Trophoblast cell (in vitro differentiated cells and primary cell): ENCODE results near the gene SLC35A4.

ENCODE experiments used
- DNase-seq, 2 donors: peaks; one replicate each; pipeline ENCODE4 v3.0.0-alpha.2; 2016
- H2AFZ ChIP-seq: 2 replicates; pipeline ENCODE4 v1.6.1; 2013; ENCODE audit warnings: low read length, moderate library complexity, mild to moderate bottlenecking; ENCODE audit not compliant: insufficient read depth, poor library complexity
- H2AK5ac ChIP-seq: 2 replicates; pipeline ENCODE4 v1.6.1; 2013; ENCODE audit warnings: mild to moderate bottlenecking, low read length
- H2BK120ac ChIP-seq: 2 replicates; pipeline ENCODE4 v1.6.1; 2013; ENCODE audit warnings: low read length, mild to moderate bottlenecking, moderate library complexity; ENCODE audit not compliant: insufficient read depth, poor library complexity
- H2BK12ac ChIP-seq: 2 replicates; pipeline ENCODE4 v1.6.1; 2013; ENCODE audit warnings: mild to moderate bottlenecking, low read length, moderate library complexity
- H2BK5ac ChIP-seq: 2 replicates; pipeline ENCODE4 v1.6.1; 2013; ENCODE audit warnings: low read length, low read depth, moderate library complexity, mild to moderate bottlenecking; ENCODE audit not compliant: poor library complexity
- H3K14ac ChIP-seq: 2 replicates; pipeline ENCODE4 v1.6.1; 2013; ENCODE audit warnings: mild to moderate bottlenecking, low read length
- H3K18ac ChIP-seq: 2 replicates; pipeline ENCODE4 v1.6.1; 2013; ENCODE audit warnings: mild to moderate bottlenecking, low read length
- H3K23ac ChIP-seq: 2 replicates; pipeline ENCODE4 v1.6.1; 2013; ENCODE audit warnings: low read length
- H3K27ac ChIP-seq: 2 replicates; pipeline ENCODE4 v1.5.1; 2013; ENCODE audit warnings: low read depth, mild to moderate bottlenecking, inconsistent platforms, low read length, moderate library complexity
- H3K27me3 ChIP-seq: 2 replicates; pipeline ENCODE4 v1.6.1; 2013; ENCODE audit warnings: inconsistent platforms, mild to moderate bottlenecking, low read length, moderate library complexity; ENCODE audit not compliant: insufficient read depth
- H3K36me3 ChIP-seq, 2 experiments: 1 replicate in 1 of 2; 2 replicates in 1 of 2; pipeline ENCODE4 v1.6.1; 2013; ENCODE audit warnings: low read length in 2 of 2, mild to moderate bottlenecking in 2 of 2, moderate library complexity in 1 of 2; ENCODE audit not compliant: insufficient read depth in 2 of 2, control insufficient read depth in 1 of 2
- H3K4ac ChIP-seq: 2 replicates; pipeline ENCODE4 v1.6.1; 2013; ENCODE audit warnings: low read depth, mild to moderate bottlenecking, low read length, moderate library complexity
- H3K4me1 ChIP-seq, 2 experiments: 1 replicate in 1 of 2; 2 replicates in 1 of 2; pipeline ENCODE4 v1.6.1; 2013; ENCODE audit warnings: low read length in 2 of 2, mild to moderate bottlenecking in 2 of 2, moderate library complexity in 1 of 2; ENCODE audit not compliant: insufficient read depth in 2 of 2, control insufficient read depth in 1 of 2
- H3K4me2 ChIP-seq: 2 replicates; pipeline ENCODE4 v1.6.1; 2013; ENCODE audit warnings: inconsistent platforms, mild to moderate bottlenecking, low read length, moderate library complexity
- H3K4me3 ChIP-seq: 2 replicates; pipeline ENCODE4 v1.5.1; 2013; ENCODE audit warnings: mild to moderate bottlenecking, low read depth, low read length, inconsistent platforms
- H3K79me1 ChIP-seq: one replicate; pipeline ENCODE4 v1.6.1; 2013; ENCODE audit warnings: low read length
- H3K79me2 ChIP-seq: 2 replicates; pipeline ENCODE4 v1.6.1; 2013; ENCODE audit warnings: low read length, mild to moderate bottlenecking; ENCODE audit not compliant: control insufficient read depth, insufficient read depth, poor library complexity
- H3K9ac ChIP-seq: 2 replicates; pipeline ENCODE4 v1.6.1; 2013; ENCODE audit warnings: mild to moderate bottlenecking, low read length
- H3K9me3 ChIP-seq: 2 replicates; pipeline ENCODE4 v1.6.1; 2013; ENCODE audit warnings: low read depth, mild to moderate bottlenecking, control low read depth, inconsistent platforms, low read length; ENCODE audit not compliant: insufficient read depth
- H4K12ac ChIP-seq: 2 replicates; pipeline ENCODE4 v1.6.1; 2013; ENCODE audit warnings: low read depth, mild to moderate bottlenecking, low read length, moderate library complexity
- H4K8ac ChIP-seq: 2 replicates; pipeline ENCODE4 v1.6.1; 2013; ENCODE audit warnings: low read depth, mild to moderate bottlenecking, low read length, moderate library complexity
- H4K91ac ChIP-seq: one replicate; pipeline ENCODE4 v1.6.1; 2013; ENCODE audit warnings: low read depth, mild to moderate bottlenecking, low read length, moderate library complexity
- WGBS: extraction: QIAGEN DNeasy Blood & Tissue Kit; methylation state at CpG from one replicate; pipeline ENCODE4 v1.1.7; 2013; ENCODE audit warnings: missing lambda C conversion rate; ENCODE audit not compliant: insufficient read length, insufficient coverage; ENCODE audit errors: extremely low coverage; 5-methylcytosine and 5-hydroxymethylcytosine counted together

The SLC35A4 gene

GRCh38 chr5:140551872-140552271, 12.8 kb upstream of the SLC35A4 start:
- no peak overlapping the region for H2BK5ac ChIP-seq
- no peak overlapping the region for H3K14ac ChIP-seq
- no peak overlapping the region for H4K8ac ChIP-seq
- H3K27ac ChIP-seq = no peak overlapping the region
- peaks cover 9 to 17% of the 10 kb centered on the region in 2 experiments for H3K4me1 ChIP-seq
- H4K12ac ChIP-seq = no peak overlapping the region
- peaks cover 21 to 30% of the 10 kb centered on the region in 2 experiments for H3K36me3 ChIP-seq
- peaks cover under 1% of the 10 kb centered on the region for H3K79me1 ChIP-seq
- no peak overlapping the region for H2AFZ ChIP-seq
- no peak overlapping the region for H2BK12ac ChIP-seq
- H3K27me3 ChIP-seq = no peaks in the 10 kb centered on the region
- peaks cover 2% of the 10 kb centered on the region for H3K79me2 ChIP-seq
- no peak overlapping the region for H4K91ac ChIP-seq
- no peak overlapping the region for H3K18ac ChIP-seq
- H2BK120ac ChIP-seq = no peak overlapping the region
- no peak overlapping the region for H3K23ac ChIP-seq
- H2AK5ac ChIP-seq = no peak overlapping the region
- no peak overlapping the region for H3K4ac ChIP-seq
- no peak overlapping the region for H3K4me2 ChIP-seq
- H3K9me3 ChIP-seq = no peaks in the 10 kb centered on the region
- H3K4me3 ChIP-seq = no peak overlapping the region
- no peak for DNase-seq
- WGBS = no CpG with 5 or more reads among the region's 4 CpGs
- H3K9ac ChIP-seq = no peak overlapping the region

GRCh38 chr5:140553657-140554056, 11.0 kb upstream of the SLC35A4 start:
- H2AFZ ChIP-seq = no peak overlapping the region
- H3K4me1 ChIP-seq = peaks cover 4 to 9% of the 10 kb centered on the region in 2 experiments
- WGBS = no CpG with 5 or more reads among the region's 2 CpGs
- no peak overlapping the region for H2BK12ac ChIP-seq
- no peak overlapping the region for H3K4me3 ChIP-seq
- H3K4me2 ChIP-seq = no peak overlapping the region
- H3K23ac ChIP-seq = no peak overlapping the region
- no peak overlapping the region for H4K91ac ChIP-seq
- no peak overlapping the region for H4K12ac ChIP-seq
- H3K79me1 ChIP-seq = peaks cover 8% of the 10 kb centered on the region
- no peaks in the 10 kb centered on the region for H3K9me3 ChIP-seq
- no peak overlapping the region for H2AK5ac ChIP-seq
- peaks cover 7% of the 10 kb centered on the region for H3K79me2 ChIP-seq
- H3K36me3 ChIP-seq = peaks cover 24 to 29% of the 10 kb centered on the region in 2 experiments
- no peak overlapping the region for H3K27ac ChIP-seq
- H3K27me3 ChIP-seq = no peaks in the 10 kb centered on the region
- H4K8ac ChIP-seq = no peak overlapping the region
- no peak for DNase-seq
- no peak overlapping the region for H2BK120ac ChIP-seq
- no peak overlapping the region for H3K14ac ChIP-seq
- no peak overlapping the region for H2BK5ac ChIP-seq
- no peak overlapping the region for H3K18ac ChIP-seq
- no peak overlapping the region for H3K9ac ChIP-seq
- H3K4ac ChIP-seq = no peak overlapping the region

GRCh38 chr5:140554454-140554853, 10.2 kb upstream of the SLC35A4 start:
- no peak overlapping the region for H3K9ac ChIP-seq
- no peak overlapping the region for H2AFZ ChIP-seq
- DNase-seq = no peak
- no peak overlapping the region for H4K91ac ChIP-seq
- peaks cover 4 to 9% of the 10 kb centered on the region in 2 experiments for H3K4me1 ChIP-seq
- H3K36me3 ChIP-seq = peaks cover 19 to 22% of the 10 kb centered on the region in 2 experiments
- H3K4me2 ChIP-seq = no peak overlapping the region
- H3K27me3 ChIP-seq = no peaks in the 10 kb centered on the region
- H3K4ac ChIP-seq = no peak overlapping the region
- H3K27ac ChIP-seq = no peak overlapping the region
- H3K79me2 ChIP-seq = peaks cover 7% of the 10 kb centered on the region
- H3K18ac ChIP-seq = no peak overlapping the region
- peaks cover 8% of the 10 kb centered on the region for H3K79me1 ChIP-seq
- no peak overlapping the region for H2AK5ac ChIP-seq
- H3K9me3 ChIP-seq = no peaks in the 10 kb centered on the region
- no CpG with 5 or more reads among the region's 2 CpGs for WGBS
- H3K4me3 ChIP-seq = no peak overlapping the region
- H2BK12ac ChIP-seq = no peak overlapping the region
- H4K8ac ChIP-seq = no peak overlapping the region
- no peak overlapping the region for H2BK120ac ChIP-seq
- no peak overlapping the region for H4K12ac ChIP-seq
- H3K14ac ChIP-seq = no peak overlapping the region
- no peak overlapping the region for H2BK5ac ChIP-seq
- H3K23ac ChIP-seq = no peak overlapping the region

GRCh38 chr5:140555747-140556312, 8.8 kb upstream of the SLC35A4 start:
- H3K9ac ChIP-seq = no peak overlapping the region
- H3K79me1 ChIP-seq = peaks cover 8% of the 10 kb centered on the region
- no peak overlapping the region for H3K23ac ChIP-seq
- H3K4ac ChIP-seq = peak overlapping the region; percentile 49
- H3K18ac ChIP-seq = no peak overlapping the region
- H2BK12ac ChIP-seq = no peak overlapping the region
- no peak overlapping the region for H2BK120ac ChIP-seq
- no peaks in the 10 kb centered on the region for H3K9me3 ChIP-seq
- H3K4me3 ChIP-seq = no peak overlapping the region
- WGBS = no CpG with 5 or more reads among the region's 1 CpG
- no peak overlapping the region for H2AFZ ChIP-seq
- no peak overlapping the region for H2AK5ac ChIP-seq
- peak overlapping the region; percentile 61 for H3K4me2 ChIP-seq
- no peak overlapping the region for H3K27ac ChIP-seq
- no peak for DNase-seq
- H3K27me3 ChIP-seq = no peaks in the 10 kb centered on the region
- H2BK5ac ChIP-seq = no peak overlapping the region
- peaks cover 14 to 15% of the 10 kb centered on the region in 2 experiments for H3K36me3 ChIP-seq
- no peak overlapping the region for H4K8ac ChIP-seq
- no peak overlapping the region for H3K14ac ChIP-seq
- H4K12ac ChIP-seq = no peak overlapping the region
- H3K4me1 ChIP-seq = peaks cover 4 to 9% of the 10 kb centered on the region in 2 experiments
- H3K79me2 ChIP-seq = peaks cover 7% of the 10 kb centered on the region
- no peak overlapping the region for H4K91ac ChIP-seq
